HEK293 (cell line): Measurements from ENCODE around the gene ZNF616.
A peak's percentile ranks its signal among the peaks of the same experiment; 100 is the strongest.

Experiments used
- CTCF ChIA-PET: fragments of 350-600 bp; formaldehyde crosslinking; extraction: SDS; loops from one replicate; lab custom pipeline; 2021; ENCODE audit warnings: antibody characterized with exemption; lab: Yijun Ruan, JAX
- POLR2A ChIA-PET: fragments of 300-600 bp; formaldehyde crosslinking; extraction: SDS; loops from one replicate; lab custom pipeline; 2020; ENCODE audit warnings: antibody characterized with exemption, inconsistent platforms; lab: Yijun Ruan, JAX
- H3K27ac ChIP-seq: fragments of 200-500 bp; sonication (Bioruptor generic); 2 replicates; pipeline ENCODE4 v1.5.1; 2014; ENCODE audit warnings: low read depth, low read length, control low read depth, inconsistent platforms; ENCODE audit errors: extremely low read depth
- H3K36me3 ChIP-seq, 2 experiments: fragments of 200-500 bp in 1 of 2; sonication (Bioruptor generic) in 1 of 2; 1 replicate in 1 of 2; 2 replicates in 1 of 2; pipeline ENCODE4 v1.5.1; 2014 to 2017; ENCODE audit warnings: inconsistent platforms in 2 of 2, low read length in 2 of 2; ENCODE audit not compliant: control insufficient read depth in 2 of 2, insufficient read depth in 1 of 2
- H3K4me1 ChIP-seq: fragments of 200-500 bp; sonication (Bioruptor generic); 2 replicates; pipeline ENCODE4 v1.5.1; 2014; ENCODE audit warnings: mild to moderate bottlenecking, low read length, inconsistent platforms; ENCODE audit not compliant: control insufficient read depth, insufficient read depth
- H3K4me3 ChIP-seq: 2 replicates; pipeline ENCODE4 v1.5.1; 2011; ENCODE audit warnings: low read depth, mild to moderate bottlenecking, control low read depth, low read length, moderate library complexity
- H3K9me3 ChIP-seq: fragments of 200-500 bp; sonication (Bioruptor generic); 2 replicates; pipeline ENCODE4 v1.5.1; 2014; ENCODE audit warnings: low read depth, low read length, inconsistent platforms; ENCODE audit not compliant: control insufficient read depth, insufficient read depth
- ZNF133 ChIP-seq: fragments of 450-650 bp; formaldehyde crosslinking; IDR thresholded peaks from 2 replicates; pipeline ENCODE4 v1.5.1; 2016; ENCODE audit warnings: missing biosample characterization, missing genetic modification characterization
- ZNF274 ChIP-seq, 2 experiments: fragments of 200-500 bp in 1 of 2; fragments of 450-650 bp in 1 of 2; sonication (Bioruptor generic) in 1 of 2; formaldehyde crosslinking in 1 of 2; IDR thresholded peaks; 2 replicates each; pipeline versions ENCODE4 v1.5.1 to v1.6.1; 2014 to 2016; ENCODE audit warnings: borderline replicate concordance in 1 of 2, inconsistent platforms in 1 of 2, low read length in 1 of 2, missing biosample characterization in 1 of 2, missing genetic modification characterization in 1 of 2
- ZNF341 ChIP-seq: fragments of 450-650 bp; formaldehyde crosslinking; IDR thresholded peaks from 2 replicates; pipeline ENCODE4; 2016; ENCODE audit warnings: low read depth, missing biosample characterization, missing genetic modification characterization
- ZNF521 ChIP-seq: fragments of 450-650 bp; formaldehyde crosslinking; IDR thresholded peaks from 2 replicates; pipeline ENCODE4 v1.5.1; 2017; ENCODE audit warnings: missing biosample characterization, mild to moderate bottlenecking, missing genetic modification characterization
- TF ChIP-seq, protein P1 (sequence below): fragments of 450-650 bp; formaldehyde crosslinking; IDR thresholded peaks from 2 replicates; pipeline ENCODE4 v1.5.1; 2017; ENCODE audit warnings: missing biosample characterization, missing genetic modification characterization

Gene ZNF616

DNA sequence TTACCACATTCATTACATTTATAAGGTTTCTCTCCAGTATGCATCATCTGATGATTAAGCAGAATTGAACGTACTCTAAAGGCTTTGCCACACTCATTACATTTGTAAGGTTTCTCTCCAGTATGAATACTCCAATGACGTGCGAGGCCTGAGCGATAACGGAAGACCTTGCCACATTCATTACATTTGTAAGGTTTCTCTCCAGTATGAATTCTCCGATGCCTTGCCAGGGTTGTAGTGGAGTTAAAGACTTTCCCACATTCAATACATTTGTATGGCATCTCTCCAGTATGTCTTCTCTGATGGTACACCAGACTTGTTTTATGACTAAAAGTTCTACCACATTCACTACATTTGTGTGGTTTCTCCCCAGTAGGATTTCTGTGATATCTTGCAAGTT is 74.3 kb downstream of the ZNF616 start:
- CTCF ChIA-PET, result no interaction called here
- Histone ChIP-seq H3K4me1 (no peaks in the 10 kb centered on the region), H3K4me3 (no peak overlapping the region)
- no peak for TF ChIP-seq ZNF521 (tag by site-specific recombination)
- no peak for TF ChIP-seq ZNF341 (tag by site-specific recombination)
- TF ChIP-seq ZNF274 (IDR thresholded peaks at IDR 0.05; ENCODE audit: low read length), result no peak
- 0 out of 2 replicates have a peak, but pooled peaks have one; percentile 70 for TF ChIP-seq ZNF274 (tag by site-specific recombination; IDR thresholded peaks at IDR 0.05; ENCODE audit: borderline replicate concordance)
- TF ChIP-seq ZNF133 (tag by site-specific recombination), result no peak
- TF ChIP-seq, protein P1, sequence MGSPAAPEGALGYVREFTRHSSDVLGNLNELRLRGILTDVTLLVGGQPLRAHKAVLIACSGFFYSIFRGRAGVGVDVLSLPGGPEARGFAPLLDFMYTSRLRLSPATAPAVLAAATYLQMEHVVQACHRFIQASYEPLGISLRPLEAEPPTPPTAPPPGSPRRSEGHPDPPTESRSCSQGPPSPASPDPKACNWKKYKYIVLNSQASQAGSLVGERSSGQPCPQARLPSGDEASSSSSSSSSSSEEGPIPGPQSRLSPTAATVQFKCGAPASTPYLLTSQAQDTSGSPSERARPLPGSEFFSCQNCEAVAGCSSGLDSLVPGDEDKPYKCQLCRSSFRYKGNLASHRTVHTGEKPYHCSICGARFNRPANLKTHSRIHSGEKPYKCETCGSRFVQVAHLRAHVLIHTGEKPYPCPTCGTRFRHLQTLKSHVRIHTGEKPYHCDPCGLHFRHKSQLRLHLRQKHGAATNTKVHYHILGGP (tag by site-specific recombination), result no peak
- TF ChIP-seq, all 188 proteins: peak for 1
- POLR2A ChIA-PET, result no interaction called here
- Histone ChIP-seq H3K36me3 (peaks cover 4 to 56% of the 10 kb centered on the region in 2 experiments), H3K27ac (no peak overlapping the region), H3K9me3 (peaks cover 8% of the 10 kb centered on the region)
